ENCODE data around the gene MICALL2. TPM values are rescaled to one million over a fixed set of nuclear protein-coding genes. Genes with fewer than 3 reads are reported as not detected.

MICALL2 gene
- total RNA-seq = 10 to 100 TPM in 2 of 4 donors, 1 to 10 TPM in 2; 4.4 to 16.6 (median 9.3) TPM

- no peak for TF ChIP-seq CTCF (IDR thresholded peaks at IDR 0.05)
- DNase-seq (ENCODE audit: low spot score) (peak; percentile 56), ATAC-seq (ENCODE audit: low FRiP score) (peak; percentile 68)
These were observed at the start of gene MICALL2 for GRCh38 chr7:1458683-1459511. Gene MICALL2 (minus strand): TSS chr7:1459470. CDS start chr7:1459326, 144 bp downstream.

- no peak for DNase-seq (ENCODE audit: low spot score)
- no peak for ATAC-seq (ENCODE audit: low FRiP score)
- no peak for TF ChIP-seq CTCF (IDR thresholded peaks at IDR 0.05)
These were observed 49.0 kb upstream of the MICALL2 start for GRCh38 chr7:1508277-1508758.

- DNase-seq (ENCODE audit: low spot score) (no peak), ATAC-seq (ENCODE audit: low FRiP score) (no peak)
- TF ChIP-seq CTCF (IDR thresholded peaks at IDR 0.05) = no peak
These were observed 46.7 kb upstream of the MICALL2 start for GRCh38 chr7:1505731-1506550.

- TF ChIP-seq CTCF (IDR thresholded peaks at IDR 0.05) = peak in 2 of 3 donors; percentile 86 to 95
- peak; percentile 96 for ATAC-seq (ENCODE audit: low FRiP score)
- DNase-seq (ENCODE audit: low spot score) = peak; percentile 68
These were observed 44.8 kb upstream of the MICALL2 start, which contains the start of gene INTS1 for GRCh38 chr7:1503816-1504775. Gene INTS1 (minus strand): TSS chr7:1504389. CDS start chr7:1503960, 429 bp downstream.

- no peak for DNase-seq (ENCODE audit: low spot score)
These were observed 44.1 kb upstream of the MICALL2 start for GRCh38 chr7:1503390-1503789.

More at GRCh38 chr7:1503390-1503789, 44.1 kb upstream of the MICALL2 start:
- TF ChIP-seq CTCF (IDR thresholded peaks at IDR 0.05) = no peak
- ATAC-seq (ENCODE audit: low FRiP score) = no peak

Measured in omental fat pad (tissue), 4 donors.